Neural crest cell (in vitro differentiated cells): ENCODE results near the gene LPP. TPM values are rescaled to one million over a fixed set of nuclear protein-coding genes. Genes with fewer than 3 reads are reported as not detected.

Experiments
- DNase-seq: peaks from one replicate; pipeline ENCODE4 v3.0.0; 2021; ENCODE audit warnings: low read depth, mixed read lengths, low spot score
- H3K27ac Mint-ChIP-seq: one replicate; pipeline ENCODE4 v1.8.0; 2021; ENCODE audit warnings: mild to moderate bottlenecking, mixed read lengths; ENCODE audit not compliant: unreplicated experiment
- H3K27me3 Mint-ChIP-seq: 2 replicates; pipeline ENCODE4 v1.8.0; 2021; ENCODE audit warnings: low read depth, mild to moderate bottlenecking, mixed read lengths
- H3K36me3 Mint-ChIP-seq: 2 replicates; pipeline ENCODE4 v1.8.0; 2021; ENCODE audit warnings: low read depth, mild to moderate bottlenecking, mixed read lengths
- H3K4me1 Mint-ChIP-seq: 2 replicates; pipeline ENCODE4 v1.8.0; 2021; ENCODE audit warnings: mixed read lengths
- H3K4me3 Mint-ChIP-seq: one replicate; pipeline ENCODE4 v1.8.0; 2021; ENCODE audit warnings: mild to moderate bottlenecking, mixed read lengths
- H3K9me3 Mint-ChIP-seq: 2 replicates; pipeline ENCODE4 v1.8.0; 2021; ENCODE audit warnings: mixed read lengths
- total RNA-seq: library from RNA; stranded (reverse); gene quantifications from 2 replicates; pipeline ENCODE4 v1.2.1, GENCODE V29; 2021
- TF ChIP-seq, protein P1 (sequence below): fragments of 200-600 bp; sonication (generic); conservative IDR thresholded peaks from 2 replicates; pipeline ENCODE4 v1.5.0; 2021; ENCODE audit warnings: antibody characterized with exemption, mild to moderate bottlenecking

LPP gene
- total RNA-seq, 1 donor from 2014 or later = 38.7 TPM

DNA sequence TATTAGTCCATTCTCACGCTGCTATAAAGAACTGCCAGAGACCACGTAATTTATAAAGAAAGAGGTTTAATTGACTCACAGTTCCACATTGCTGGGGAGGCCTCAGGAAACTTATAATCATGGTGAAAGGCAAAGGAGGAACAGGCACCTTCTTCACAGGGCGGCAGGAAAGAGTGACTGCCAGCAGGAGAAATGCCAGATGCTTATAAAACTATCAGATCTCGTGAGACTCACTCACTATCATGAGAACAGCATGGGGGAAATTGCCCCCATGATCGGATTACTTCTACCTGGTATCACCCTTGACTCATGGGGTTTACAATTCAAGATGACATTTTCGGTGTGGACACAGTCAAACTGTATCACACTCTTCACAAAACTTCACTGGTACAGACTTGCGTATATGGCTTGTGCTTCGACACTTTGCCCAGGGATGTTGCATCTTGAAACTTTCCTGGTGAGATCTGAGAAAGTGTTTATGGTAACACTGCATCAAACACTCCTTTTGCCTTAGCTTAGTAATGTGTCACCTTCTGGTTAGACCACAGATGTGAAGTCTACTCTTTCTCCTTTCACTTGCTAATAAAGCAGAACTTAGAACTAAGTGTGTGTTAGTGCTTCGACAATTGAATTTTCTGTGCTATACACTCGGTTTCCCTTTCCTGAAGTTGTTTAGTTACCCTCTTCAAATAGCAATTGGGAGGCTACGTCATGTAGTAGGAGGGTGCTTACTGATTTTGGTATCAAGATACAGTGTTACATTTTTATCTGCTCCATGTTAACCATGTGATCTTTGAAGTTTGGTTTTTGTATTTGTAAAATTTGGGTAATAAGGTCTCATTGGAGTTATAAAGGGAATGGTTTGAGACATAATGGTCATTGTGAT, 185.7 kb downstream of the LPP start:
- Mint-ChIP-seq H3K27ac (no peak overlapping the region), H3K4me1 (peaks cover 10% of the 10 kb centered on the region), H3K27me3 (no peaks in the 10 kb centered on the region), H3K4me3 (no peak overlapping the region), H3K36me3 (no peaks in the 10 kb centered on the region), H3K9me3 (no peaks in the 10 kb centered on the region)
- DNase-seq = no peak
- TF ChIP-seq, protein P1, sequence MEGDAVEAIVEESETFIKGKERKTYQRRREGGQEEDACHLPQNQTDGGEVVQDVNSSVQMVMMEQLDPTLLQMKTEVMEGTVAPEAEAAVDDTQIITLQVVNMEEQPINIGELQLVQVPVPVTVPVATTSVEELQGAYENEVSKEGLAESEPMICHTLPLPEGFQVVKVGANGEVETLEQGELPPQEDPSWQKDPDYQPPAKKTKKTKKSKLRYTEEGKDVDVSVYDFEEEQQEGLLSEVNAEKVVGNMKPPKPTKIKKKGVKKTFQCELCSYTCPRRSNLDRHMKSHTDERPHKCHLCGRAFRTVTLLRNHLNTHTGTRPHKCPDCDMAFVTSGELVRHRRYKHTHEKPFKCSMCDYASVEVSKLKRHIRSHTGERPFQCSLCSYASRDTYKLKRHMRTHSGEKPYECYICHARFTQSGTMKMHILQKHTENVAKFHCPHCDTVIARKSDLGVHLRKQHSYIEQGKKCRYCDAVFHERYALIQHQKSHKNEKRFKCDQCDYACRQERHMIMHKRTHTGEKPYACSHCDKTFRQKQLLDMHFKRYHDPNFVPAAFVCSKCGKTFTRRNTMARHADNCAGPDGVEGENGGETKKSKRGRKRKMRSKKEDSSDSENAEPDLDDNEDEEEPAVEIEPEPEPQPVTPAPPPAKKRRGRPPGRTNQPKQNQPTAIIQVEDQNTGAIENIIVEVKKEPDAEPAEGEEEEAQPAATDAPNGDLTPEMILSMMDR = no peak

DNA sequence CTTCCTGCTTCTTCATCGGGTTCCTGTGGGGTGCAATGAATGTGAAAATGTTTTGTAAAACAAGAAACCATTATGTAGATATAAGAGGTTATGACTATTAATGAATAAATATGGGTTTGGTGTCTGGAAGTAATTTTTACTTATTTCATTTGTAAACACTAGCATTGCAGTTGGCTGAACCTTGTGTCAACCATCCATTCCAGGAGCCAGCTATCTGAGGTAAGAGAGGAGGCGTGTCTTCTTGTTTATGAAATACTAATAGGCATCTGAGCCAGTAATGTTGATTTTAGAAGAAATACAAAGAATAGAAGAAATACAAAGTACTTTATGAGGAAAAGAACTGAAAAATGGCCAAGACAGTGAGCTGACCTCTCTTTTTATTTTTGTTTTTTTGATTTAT, 187.5 kb downstream of the LPP start:
- H3K27ac Mint-ChIP-seq = no peak overlapping the region
- no peaks in the 10 kb centered on the region for H3K9me3 Mint-ChIP-seq
- no peaks in the 10 kb centered on the region for H3K36me3 Mint-ChIP-seq
- TF ChIP-seq, protein P1 = no peak
- H3K27me3 Mint-ChIP-seq = no peaks in the 10 kb centered on the region
- DNase-seq = no peak
- peaks cover 18% of the 10 kb centered on the region for H3K4me1 Mint-ChIP-seq
- no peak overlapping the region for H3K4me3 Mint-ChIP-seq

DNA sequence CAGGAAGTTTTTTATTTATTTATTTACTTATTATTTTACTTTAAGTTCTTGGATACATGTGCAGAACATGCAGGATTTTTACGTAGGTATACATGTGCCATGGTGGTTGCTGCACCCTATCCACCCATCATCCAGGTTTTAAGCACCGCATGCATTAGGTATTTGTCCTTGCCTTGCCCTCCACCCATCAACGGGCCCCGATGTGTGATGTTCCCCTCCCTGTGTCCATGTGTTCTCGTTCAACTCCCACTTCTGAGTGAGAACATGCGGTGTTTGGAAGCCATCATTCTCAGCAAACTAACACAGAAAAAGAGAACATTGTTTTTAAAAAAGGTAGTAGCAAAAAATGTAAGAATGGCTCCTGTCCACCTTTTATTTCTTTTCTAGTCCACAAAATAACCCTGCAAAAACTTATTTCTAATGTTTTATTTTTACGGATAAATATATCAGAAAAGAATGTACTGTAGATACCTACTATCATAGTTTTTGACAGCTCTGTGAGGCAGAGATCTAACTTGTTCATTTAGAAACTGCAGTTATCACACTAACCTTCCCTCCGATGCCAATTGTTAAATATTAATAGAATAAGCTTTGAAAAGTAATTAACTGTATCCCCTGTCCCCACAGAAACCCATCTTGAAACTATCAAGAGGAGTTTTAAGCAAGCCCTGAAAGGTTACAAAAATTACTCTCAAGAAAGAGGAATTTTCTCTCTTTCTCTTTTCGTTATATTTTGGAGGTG, 189.2 kb downstream of the LPP start:
- Mint-ChIP-seq H3K27me3 (no peaks in the 10 kb centered on the region), H3K36me3 (no peaks in the 10 kb centered on the region), H3K27ac (no peak overlapping the region), H3K4me1 (peaks cover 18% of the 10 kb centered on the region), H3K4me3 (no peak overlapping the region), H3K9me3 (no peaks in the 10 kb centered on the region)
- TF ChIP-seq, protein P1 = no peak
- DNase-seq = no peak

DNA sequence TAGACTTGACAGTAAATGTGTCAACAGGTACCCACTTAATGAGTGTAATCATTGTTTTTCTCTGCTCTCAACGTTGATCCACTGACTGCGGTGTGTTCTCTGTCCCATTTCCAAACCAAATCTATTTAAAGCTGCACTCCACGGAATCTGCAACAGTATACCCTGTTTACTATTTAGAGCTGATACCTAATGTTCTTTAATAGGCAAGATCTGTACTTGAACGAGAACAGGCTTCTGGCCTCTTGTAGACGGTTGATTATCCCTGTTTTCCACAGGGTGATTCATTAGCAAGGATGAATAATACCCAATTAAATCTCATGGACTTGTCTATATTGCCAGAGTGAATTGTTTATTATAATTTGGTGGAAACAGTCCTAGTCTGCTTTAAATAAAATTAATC, 189.9 kb downstream of the LPP start:
- Mint-ChIP-seq H3K27me3 (no peaks in the 10 kb centered on the region), H3K4me1 (peaks cover 18% of the 10 kb centered on the region), H3K9me3 (no peaks in the 10 kb centered on the region), H3K27ac (no peak overlapping the region), H3K36me3 (no peaks in the 10 kb centered on the region), H3K4me3 (no peak overlapping the region)
- DNase-seq = no peak
- TF ChIP-seq, protein P1 = no peak

DNA sequence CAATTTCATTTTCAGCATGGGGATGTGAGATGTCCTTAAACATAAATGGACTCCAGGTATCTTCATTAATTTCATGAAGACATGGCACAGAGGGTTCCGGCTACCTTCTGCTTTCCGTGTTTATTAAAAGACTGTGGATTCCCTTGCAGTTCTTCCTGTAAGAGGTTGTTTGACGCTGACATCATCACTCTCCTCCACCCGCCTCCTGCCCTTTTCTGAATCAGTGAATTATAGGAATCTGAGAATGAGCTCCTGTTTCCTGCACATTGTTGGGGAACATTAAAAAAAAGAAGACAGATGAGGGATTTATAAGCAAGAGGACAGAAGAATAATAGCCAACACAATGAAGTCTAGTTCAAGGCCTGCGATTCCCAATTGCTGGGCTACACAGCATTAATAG, 191.3 kb downstream of the LPP start:
- peaks cover 12% of the 10 kb centered on the region for H3K4me1 Mint-ChIP-seq
- no peak for DNase-seq
- TF ChIP-seq, protein P1 = no peak
- H3K36me3 Mint-ChIP-seq = no peaks in the 10 kb centered on the region
- no peaks in the 10 kb centered on the region for H3K9me3 Mint-ChIP-seq
- H3K27me3 Mint-ChIP-seq = no peaks in the 10 kb centered on the region
- no peak overlapping the region for H3K27ac Mint-ChIP-seq
- no peak overlapping the region for H3K4me3 Mint-ChIP-seq
